NCI-H1436 (cell line): ENCODE measurements around the gene SPATA6.
A peak's percentile ranks its signal among the peaks of the same experiment; 100 is the strongest.
"Not testable (repeated sequence)": the region's sequence is repeated elsewhere in the genome, so short reads cannot be mapped to it uniquely, and the experiment has no call there.

ENCODE experiments used
- DNase-seq: peaks from one replicate; lab custom pipeline; 2025; lab: John Stamatoyannopoulos, UW

Gene SPATA6

GRCh38 chr1:48471691-48472576 is at the start of gene SPATA6:
TSS of gene SPATA6 (minus strand) at chr1:48472204. CDS start at chr1:48472008, 196 bp downstream.
- peak; percentile 95 for DNase-seq

GRCh38 chr1:48519896-48520295 is 47.9 kb upstream of the SPATA6 start:
- DNase-seq = not testable (repeated sequence)

- no peak for DNase-seq
These were observed 34.9 kb upstream of the SPATA6 start for GRCh38 chr1:48506870-48507269.

- no peak for DNase-seq
These were observed 28.8 kb upstream of the SPATA6 start for GRCh38 chr1:48500541-48501450.

- peak; percentile 22 for DNase-seq
These were observed 27.3 kb upstream of the SPATA6 start for GRCh38 chr1:48499211-48499735.

- peak; percentile 76 for DNase-seq
These were observed 26.2 kb upstream of the SPATA6 start for GRCh38 chr1:48498096-48498791.

GRCh38 chr1:48495911-48496310 is 23.9 kb upstream of the SPATA6 start:
- DNase-seq = no peak

GRCh38 chr1:48495166-48495565 is 23.2 kb upstream of the SPATA6 start:
- no peak for DNase-seq

- DNase-seq = no peak
These were observed 22.2 kb upstream of the SPATA6 start for GRCh38 chr1:48493970-48494769.

- no peak for DNase-seq
These were observed 21.0 kb upstream of the SPATA6 start for GRCh38 chr1:48493041-48493440.

- DNase-seq = no peak
These were observed 20.4 kb upstream of the SPATA6 start for GRCh38 chr1:48492392-48492791.

GRCh38 chr1:48488721-48489120 is 16.7 kb upstream of the SPATA6 start:
- no peak for DNase-seq

GRCh38 chr1:48480504-48480903 is 8.5 kb upstream of the SPATA6 start:
- no peak for DNase-seq

- DNase-seq = not testable (repeated sequence)
These were observed 8.0 kb upstream of the SPATA6 start for GRCh38 chr1:48480023-48480422.

- DNase-seq = no peak
These were observed 634 bp upstream of the SPATA6 start for GRCh38 chr1:48472638-48473037.

- no peak for DNase-seq
These were observed 884 bp downstream of the SPATA6 start for GRCh38 chr1:48470950-48471690.

GRCh38 chr1:48470481-48470855 is 1.5 kb downstream of the SPATA6 start:
- no peak for DNase-seq

- DNase-seq = no peak
These were observed 2.2 kb downstream of the SPATA6 start for GRCh38 chr1:48469616-48470480.

- no peak for DNase-seq
These were observed 5.4 kb downstream of the SPATA6 start for GRCh38 chr1:48466594-48466993.
